Stimulated activated effector memory CD8-positive, alpha-beta T cell treated with anti-CD3 and anti-CD28 coated beads, Interleukin-12 subunit alpha, Interleukin-12 subunit beta, amount 100 ng/mL, for 72 hours (primary cell): ENCODE results near the gene ITGA2B.
"Not testable (repeated sequence)": the region's sequence is repeated elsewhere in the genome, so short reads cannot be mapped to it uniquely, and the experiment has no call there.

Source experiments
- ATAC-seq: fragments of 150-1000 bp; cut with Tn5 transposase; 2 replicates; pipeline ENCODE4 v1.10.0; 2021
- DNase-seq, 2 donors: peaks; one replicate each; pipeline ENCODE4 v3.0.0; 2021 to 2022; ENCODE audit warnings: low spot score in 2 of 2
- H3K27ac Mint-ChIP-seq: one replicate; pipeline ENCODE4 v1.8.0; 2022; ENCODE audit warnings: mild to moderate bottlenecking, mixed read lengths
- H3K36me3 Mint-ChIP-seq: one replicate; pipeline ENCODE4 v1.8.0; 2022; ENCODE audit warnings: mild to moderate bottlenecking, mixed read lengths
- H3K4me1 Mint-ChIP-seq: one replicate; pipeline ENCODE4 v1.8.0; 2022; ENCODE audit warnings: mixed read lengths
- H3K4me3 Mint-ChIP-seq: one replicate; pipeline ENCODE4 v1.8.0; 2022; ENCODE audit warnings: mild to moderate bottlenecking, mixed read lengths
- H3K9me3 Mint-ChIP-seq: one replicate; pipeline ENCODE4 v1.8.0; 2022; ENCODE audit warnings: mixed read lengths

Gene ITGA2B

DNA sequence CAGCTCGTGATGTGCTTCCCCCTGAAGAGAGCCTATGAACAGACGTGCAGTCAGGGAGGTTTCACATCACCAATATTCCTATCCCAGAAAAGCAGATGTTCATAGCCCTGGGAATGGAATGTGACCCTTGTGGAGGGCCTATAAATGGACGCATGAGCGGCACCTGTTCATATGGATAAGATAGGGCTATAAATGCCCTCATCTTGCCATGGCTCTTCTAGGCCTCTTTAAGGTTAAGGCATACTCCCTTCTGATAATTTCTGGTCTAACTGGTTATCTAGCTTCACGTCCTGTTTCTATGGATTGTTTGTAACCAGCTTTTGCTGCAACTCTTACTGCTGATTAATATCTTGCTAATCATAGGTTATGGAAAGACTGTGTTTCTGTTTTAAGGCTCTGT, 48.9 kb downstream of the ITGA2B start:
- H3K4me1 Mint-ChIP-seq, result peaks cover 22% of the 10 kb centered on the region
- H3K9me3 Mint-ChIP-seq, H3K27ac Mint-ChIP-seq, ATAC-seq, H3K36me3 Mint-ChIP-seq, H3K4me3 Mint-ChIP-seq, DNase-seq: not testable (repeated sequence)

GRCh38 chr17:44338702-44339101, 50.7 kb downstream of the ITGA2B start:
- ATAC-seq, result peak; percentile 96
- peaks cover 6% of the 10 kb centered on the region for H3K4me1 Mint-ChIP-seq
- no peak for DNase-seq
- H3K4me3 Mint-ChIP-seq, result peak overlapping the region; percentile 38
- H3K36me3 Mint-ChIP-seq, result no peaks in the 10 kb centered on the region
- H3K27ac Mint-ChIP-seq, result peak overlapping the region; percentile 74
- H3K9me3 Mint-ChIP-seq, result no peaks in the 10 kb centered on the region

- no peaks in the 10 kb centered on the region for H3K9me3 Mint-ChIP-seq
- ATAC-seq (no peak), DNase-seq (no peak)
- H3K4me3 Mint-ChIP-seq, result no peak overlapping the region
- H3K4me1 Mint-ChIP-seq, result peaks cover 12% of the 10 kb centered on the region
- H3K36me3 Mint-ChIP-seq, result no peaks in the 10 kb centered on the region
- H3K27ac Mint-ChIP-seq, result no peak overlapping the region
These were observed 53.5 kb downstream of the ITGA2B start for GRCh38 chr17:44335968-44336367.

DNA sequence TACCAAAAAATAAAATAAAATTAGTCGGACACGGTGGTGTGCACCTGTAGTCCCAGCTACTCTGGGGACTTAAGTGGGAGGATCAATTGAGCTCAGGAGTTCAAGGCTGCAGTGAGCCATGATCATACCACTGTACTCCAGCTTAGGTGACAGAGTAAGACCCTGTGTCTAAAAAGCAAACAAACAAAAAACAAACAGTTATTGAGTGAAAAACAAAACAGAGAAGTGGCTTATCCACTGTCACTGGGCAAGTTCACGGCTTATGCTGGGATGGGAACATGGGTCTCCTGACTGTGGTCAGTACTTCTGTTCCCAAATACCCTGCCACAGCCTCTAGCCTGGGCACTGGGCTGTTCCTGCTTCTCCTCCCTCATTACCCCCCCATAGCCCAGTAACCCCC, 53.9 kb downstream of the ITGA2B start:
- H3K27ac Mint-ChIP-seq, result no peak overlapping the region
- H3K9me3 Mint-ChIP-seq, result no peaks in the 10 kb centered on the region
- no peak overlapping the region for H3K4me3 Mint-ChIP-seq
- peaks cover 13% of the 10 kb centered on the region for H3K4me1 Mint-ChIP-seq
- no peaks in the 10 kb centered on the region for H3K36me3 Mint-ChIP-seq
- DNase-seq (no peak), ATAC-seq (no peak)

DNA sequence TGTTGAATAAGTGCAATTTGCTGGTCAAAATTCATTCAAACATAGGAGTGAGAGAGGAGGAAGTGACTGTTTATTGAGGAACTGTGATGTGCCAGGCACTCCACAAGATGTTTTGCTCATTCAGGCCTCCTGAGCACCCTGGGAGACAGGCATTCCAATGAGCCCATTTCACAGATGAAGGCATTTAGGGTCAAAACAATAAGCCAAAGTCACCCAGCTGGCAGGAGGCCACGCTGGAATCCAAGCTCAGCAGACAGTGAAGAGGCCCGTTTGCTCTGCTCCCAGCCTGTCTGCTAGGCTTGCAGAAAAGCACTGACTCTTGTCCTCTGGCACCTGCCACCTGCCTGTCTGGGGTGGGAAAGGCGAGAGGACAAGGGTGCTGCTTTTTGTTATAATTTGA, 54.7 kb downstream of the ITGA2B start:
- DNase-seq, result no peak
- H3K27ac Mint-ChIP-seq, result peak overlapping the region; percentile 45
- no peak for ATAC-seq
- no peak overlapping the region for H3K4me3 Mint-ChIP-seq
- no peaks in the 10 kb centered on the region for H3K36me3 Mint-ChIP-seq
- H3K4me1 Mint-ChIP-seq, result peaks cover 13% of the 10 kb centered on the region
- H3K9me3 Mint-ChIP-seq, result no peaks in the 10 kb centered on the region

- ATAC-seq, result no peak
- no peaks in the 10 kb centered on the region for H3K9me3 Mint-ChIP-seq
- H3K4me3 Mint-ChIP-seq, result no peak overlapping the region
- no peak for DNase-seq
- H3K4me1 Mint-ChIP-seq, result peaks cover 13% of the 10 kb centered on the region
- no peaks in the 10 kb centered on the region for H3K36me3 Mint-ChIP-seq
- H3K27ac Mint-ChIP-seq, result peak overlapping the region; percentile 45
These were observed 55.1 kb downstream of the ITGA2B start for GRCh38 chr17:44334315-44334714.

DNA sequence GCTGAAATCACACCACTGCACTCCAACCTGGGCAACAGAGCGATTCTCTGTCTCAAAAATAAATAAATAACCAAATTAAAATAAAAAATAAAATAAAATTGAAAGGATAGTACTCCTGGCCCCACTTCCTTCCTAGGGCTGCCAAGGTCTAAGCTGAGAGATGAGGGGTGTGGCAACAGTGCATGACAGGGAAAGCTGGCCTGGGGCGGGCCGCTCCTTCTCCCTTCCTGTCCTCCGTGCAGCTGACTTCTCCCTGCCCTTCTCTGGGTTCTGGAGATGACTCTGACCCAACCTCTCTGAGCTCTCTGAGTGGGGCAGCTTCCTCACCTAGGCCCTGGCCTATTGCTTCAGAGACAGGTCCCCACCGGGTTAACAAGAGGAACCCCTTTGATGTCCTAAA, 56.1 kb downstream of the ITGA2B start:
- no peak overlapping the region for H3K4me3 Mint-ChIP-seq
- no peaks in the 10 kb centered on the region for H3K36me3 Mint-ChIP-seq
- ATAC-seq (no peak), DNase-seq (no peak)
- H3K9me3 Mint-ChIP-seq, result no peaks in the 10 kb centered on the region
- no peak overlapping the region for H3K27ac Mint-ChIP-seq
- peaks cover 8% of the 10 kb centered on the region for H3K4me1 Mint-ChIP-seq

GRCh38 chr17:44331249-44331760, 58.1 kb downstream of the ITGA2B start:
- H3K4me3 Mint-ChIP-seq, result no peak overlapping the region
- no peaks in the 10 kb centered on the region for H3K36me3 Mint-ChIP-seq
- no peak overlapping the region for H3K27ac Mint-ChIP-seq
- H3K9me3 Mint-ChIP-seq, result no peaks in the 10 kb centered on the region
- peaks cover 12% of the 10 kb centered on the region for H3K4me1 Mint-ChIP-seq
- ATAC-seq, result peak; percentile 57
- DNase-seq, result peak; percentile 64 to 85

- not testable (repeated sequence) for ATAC-seq, H3K4me3 Mint-ChIP-seq, H3K27ac Mint-ChIP-seq, H3K9me3 Mint-ChIP-seq, H3K36me3 Mint-ChIP-seq, DNase-seq
- H3K4me1 Mint-ChIP-seq, result peaks cover 12% of the 10 kb centered on the region
These were observed 59.2 kb downstream of the ITGA2B start for GRCh38 chr17:44330263-44330662.

- not testable (repeated sequence) for DNase-seq, H3K4me3 Mint-ChIP-seq, ATAC-seq, H3K27ac Mint-ChIP-seq, H3K9me3 Mint-ChIP-seq, H3K36me3 Mint-ChIP-seq
- peaks cover 12% of the 10 kb centered on the region for H3K4me1 Mint-ChIP-seq
These were observed 59.9 kb downstream of the ITGA2B start for GRCh38 chr17:44329516-44329915.

DNA sequence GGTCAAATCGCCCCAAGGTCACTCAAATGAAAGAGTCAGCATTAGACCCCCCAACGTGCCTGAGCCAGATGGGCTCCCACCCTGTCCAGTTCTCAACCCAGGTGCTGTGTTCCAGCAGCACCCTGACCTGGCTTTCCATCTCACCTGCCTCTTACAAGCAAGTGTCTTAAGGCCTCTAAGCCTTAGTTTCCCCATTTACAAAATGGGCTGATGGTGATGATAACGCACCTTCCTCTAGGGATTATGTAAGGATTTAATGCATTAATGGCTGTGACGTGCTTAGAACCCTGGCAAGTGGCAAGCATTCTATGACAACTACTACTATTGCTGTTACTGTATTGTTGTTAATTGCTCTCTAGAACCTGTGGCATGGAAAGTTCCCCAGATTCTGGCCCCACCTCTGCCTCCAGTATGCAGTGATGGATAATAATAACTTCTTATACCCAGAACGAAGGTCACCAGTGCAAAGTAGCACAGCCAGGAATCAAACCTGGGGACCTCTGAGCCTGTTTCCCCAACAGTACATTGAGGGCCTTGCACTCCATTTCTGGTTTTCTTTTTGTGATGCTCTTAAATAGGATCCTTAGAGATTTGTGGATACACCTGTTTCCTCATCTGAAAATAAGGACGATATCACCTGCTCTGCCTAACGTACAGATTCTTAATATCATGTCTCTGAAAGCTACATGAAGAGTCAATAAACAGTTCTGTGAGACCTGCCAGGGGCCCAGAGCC, 61.6 kb downstream of the ITGA2B start:
- H3K9me3 Mint-ChIP-seq, result no peaks in the 10 kb centered on the region
- no peak for DNase-seq
- ATAC-seq, result no peak
- no peak overlapping the region for H3K4me3 Mint-ChIP-seq
- H3K4me1 Mint-ChIP-seq, result peaks cover 25% of the 10 kb centered on the region
- peaks cover 3% of the 10 kb centered on the region for H3K36me3 Mint-ChIP-seq
- peak overlapping the region; percentile 40 for H3K27ac Mint-ChIP-seq

DNA sequence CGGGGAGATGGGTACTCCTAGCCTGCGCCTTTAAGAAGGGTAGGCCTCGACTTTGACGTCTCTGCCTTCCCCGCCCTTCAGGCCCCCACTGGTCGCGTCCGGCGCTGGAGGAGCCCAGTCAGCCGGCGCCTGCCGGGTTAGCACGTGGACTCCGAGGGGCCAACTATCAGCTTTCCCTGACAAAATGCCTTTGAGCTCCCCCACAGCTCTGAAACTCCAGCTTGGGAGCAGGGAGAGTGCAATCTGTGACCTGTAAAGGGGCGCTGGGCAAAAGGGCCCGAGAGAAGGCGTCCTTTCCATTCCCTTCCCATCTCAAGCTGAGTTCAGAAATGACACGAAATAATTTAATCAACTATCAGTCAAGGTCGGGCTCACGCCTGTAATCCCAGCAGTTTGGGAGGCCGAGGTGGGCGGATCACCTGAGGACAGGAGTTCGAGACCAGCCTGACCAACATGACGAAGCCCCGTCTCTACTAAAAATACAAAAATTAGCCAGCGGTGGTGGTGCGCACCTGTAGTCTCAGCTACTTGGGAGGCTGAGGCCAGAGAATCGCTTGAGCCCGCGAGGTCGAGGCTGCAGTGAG, 62.5 kb downstream of the ITGA2B start:
- Mint-ChIP-seq H3K4me1 (peaks cover 33% of the 10 kb centered on the region), H3K36me3 (peaks cover 10% of the 10 kb centered on the region), H3K27ac (peak overlapping the region; percentile 91), H3K4me3 (peak overlapping the region; percentile 91), H3K9me3 (no peaks in the 10 kb centered on the region)
- peak; percentile 84 to 94 for DNase-seq
- peak; percentile 84 for ATAC-seq

- Mint-ChIP-seq H3K9me3 (no peaks in the 10 kb centered on the region), H3K27ac (peak within 1 kb of the TSS; percentile 91), H3K4me1 (peaks cover 34% of the 10 kb centered on the region), H3K36me3 (peaks cover 26% of the 10 kb centered on the region), H3K4me3 (peak within 1 kb of the TSS; percentile 91)
- ATAC-seq, result peak; percentile 84
- peak; percentile 98 for DNase-seq
These were observed 64.7 kb downstream of the ITGA2B start, which contains the start of gene SLC25A39 for GRCh38 chr17:44324571-44325275. SLC25A39 (minus strand) TSS chr17:44324823; CDS start chr17:44323562, 1,261 bp downstream.

- ATAC-seq, result no peak
- no peak for DNase-seq
- Mint-ChIP-seq H3K4me3 (peak overlapping the region; percentile 91), H3K36me3 (peaks cover 32% of the 10 kb centered on the region), H3K27ac (no peak overlapping the region), H3K4me1 (peaks cover 34% of the 10 kb centered on the region), H3K9me3 (no peaks in the 10 kb centered on the region)
These were observed 65.3 kb downstream of the ITGA2B start for GRCh38 chr17:44324092-44324570.

- Mint-ChIP-seq H3K36me3 (peaks cover 32% of the 10 kb centered on the region), H3K27ac (no peak overlapping the region), H3K9me3 (no peaks in the 10 kb centered on the region), H3K4me1 (peaks cover 35% of the 10 kb centered on the region), H3K4me3 (peak overlapping the region; percentile 91)
- ATAC-seq (no peak), DNase-seq (no peak)
These were observed 65.9 kb downstream of the ITGA2B start for GRCh38 chr17:44323359-44324091.
